Cortex of kidney (tissue), 1 donor: ENCODE data around the gene HBE1.
"Not testable (repeated sequence)": the region's sequence is repeated elsewhere in the genome, so short reads cannot be mapped to it uniquely, and the experiment has no call there.

Experiments used
- DNase-seq: peaks from one replicate; lab custom pipeline; 2025; lab: John Stamatoyannopoulos, UW

Gene HBE1

GRCh38 chr11:5252919-5253265, 16.9 kb downstream of the HBE1 start:
- no peak for DNase-seq

- no peak for DNase-seq
Measured at GRCh38 chr11:5252192-5252918, 17.4 kb downstream of the HBE1 start.

GRCh38 chr11:5251746-5252145, 18.0 kb downstream of the HBE1 start:
- DNase-seq: no peak

GRCh38 chr11:5250543-5251204, 19.1 kb downstream of the HBE1 start:
- DNase-seq: no peak

GRCh38 chr11:5249807-5250396, 19.8 kb downstream of the HBE1 start, which contains the start of gene HBG1:
Gene HBG1, minus strand, starts transcription at chr11:5249857. Its CDS starts 53 bp downstream, at chr11:5249804.
- DNase-seq: not testable (repeated sequence)

GRCh38 chr11:5248498-5248897, 21.2 kb downstream of the HBE1 start:
- not testable (repeated sequence) for DNase-seq

GRCh38 chr11:5247472-5248192, 22.1 kb downstream of the HBE1 start:
- DNase-seq: no peak

GRCh38 chr11:5246772-5247471, 22.8 kb downstream of the HBE1 start:
- DNase-seq: no peak

- DNase-seq: no peak
Measured at GRCh38 chr11:5245155-5245554, 24.6 kb downstream of the HBE1 start.

- DNase-seq: no peak
Measured at GRCh38 chr11:5243816-5244180, 25.9 kb downstream of the HBE1 start.

- no peak for DNase-seq
Measured at GRCh38 chr11:5242933-5243815, 26.6 kb downstream of the HBE1 start.

GRCh38 chr11:5242208-5242607, 27.5 kb downstream of the HBE1 start:
- DNase-seq: no peak

- DNase-seq: no peak
Measured at GRCh38 chr11:5241458-5241857, 28.3 kb downstream of the HBE1 start.

- no peak for DNase-seq
Measured at GRCh38 chr11:5240458-5240857, 29.3 kb downstream of the HBE1 start.

GRCh38 chr11:5240056-5240455, 29.7 kb downstream of the HBE1 start:
- DNase-seq: no peak

- no peak for DNase-seq
Measured at GRCh38 chr11:5239046-5239445, 30.7 kb downstream of the HBE1 start.

GRCh38 chr11:5238486-5238885, 31.3 kb downstream of the HBE1 start:
- DNase-seq: no peak

GRCh38 chr11:5237420-5237819, 32.3 kb downstream of the HBE1 start:
- no peak for DNase-seq

GRCh38 chr11:5235364-5236095, 34.2 kb downstream of the HBE1 start:
- no peak for DNase-seq

- no peak for DNase-seq
Measured at GRCh38 chr11:5234381-5234834, 35.3 kb downstream of the HBE1 start, which contains the start of gene HBD. Gene HBD, minus strand, starts transcription at chr11:5234483. Its CDS starts 50 bp downstream, at chr11:5234433.
